Urothelium cell line (cell line): ENCODE data around the gene CHEK2.
A peak's percentile ranks its signal among the peaks of the same experiment; 100 is the strongest.
"Not testable (repeated sequence)": the region's sequence is repeated elsewhere in the genome, so short reads cannot be mapped to it uniquely, and the experiment has no call there.

ENCODE experiments used
- DNase-seq: peaks from one replicate; pipeline ENCODE4 v3.0.0; 2011; ENCODE audit warnings: low spot score, mixed read lengths
- FAIRE-seq: peaks from 2 replicates; lab custom pipeline; 2011; peaks lifted over from hg19 to GRCh38; lab: Jason Lieb, UNC

CHEK2 gene

GRCh38 chr22:28693041-28693760 is 48.4 kb downstream of the CHEK2 start:
- FAIRE-seq = not testable (repeated sequence)

GRCh38 chr22:28689796-28690195 is 51.8 kb downstream of the CHEK2 start:
- DNase-seq, FAIRE-seq: not testable (repeated sequence)

More at GRCh38 chr22:28693041-28693760, 48.4 kb downstream of the CHEK2 start:
- DNase-seq = not testable (repeated sequence)

DNA sequence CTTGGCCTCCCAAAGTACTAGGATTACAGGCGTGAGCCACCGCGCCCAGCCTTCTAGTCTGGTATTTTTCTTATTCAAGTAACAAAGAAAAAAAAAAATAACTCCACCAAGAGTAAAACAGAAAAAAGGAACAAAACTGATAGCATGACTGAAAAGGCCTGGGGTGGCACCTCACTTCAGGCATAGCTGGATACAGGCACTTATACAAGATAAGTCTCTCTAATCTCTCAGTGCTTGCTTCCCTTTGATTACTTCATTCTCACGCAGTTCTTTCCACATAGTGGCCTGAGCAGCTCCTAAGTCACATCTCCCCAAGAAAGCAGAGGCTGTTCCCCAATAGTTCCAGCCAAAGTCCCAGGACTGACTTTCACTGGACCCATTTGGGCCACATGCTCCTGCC is 58.7 kb downstream of the CHEK2 start:
- FAIRE-seq, DNase-seq: not testable (repeated sequence)

GRCh38 chr22:28680813-28681490 is 60.7 kb downstream of the CHEK2 start:
- not testable (repeated sequence) for FAIRE-seq, DNase-seq

DNA sequence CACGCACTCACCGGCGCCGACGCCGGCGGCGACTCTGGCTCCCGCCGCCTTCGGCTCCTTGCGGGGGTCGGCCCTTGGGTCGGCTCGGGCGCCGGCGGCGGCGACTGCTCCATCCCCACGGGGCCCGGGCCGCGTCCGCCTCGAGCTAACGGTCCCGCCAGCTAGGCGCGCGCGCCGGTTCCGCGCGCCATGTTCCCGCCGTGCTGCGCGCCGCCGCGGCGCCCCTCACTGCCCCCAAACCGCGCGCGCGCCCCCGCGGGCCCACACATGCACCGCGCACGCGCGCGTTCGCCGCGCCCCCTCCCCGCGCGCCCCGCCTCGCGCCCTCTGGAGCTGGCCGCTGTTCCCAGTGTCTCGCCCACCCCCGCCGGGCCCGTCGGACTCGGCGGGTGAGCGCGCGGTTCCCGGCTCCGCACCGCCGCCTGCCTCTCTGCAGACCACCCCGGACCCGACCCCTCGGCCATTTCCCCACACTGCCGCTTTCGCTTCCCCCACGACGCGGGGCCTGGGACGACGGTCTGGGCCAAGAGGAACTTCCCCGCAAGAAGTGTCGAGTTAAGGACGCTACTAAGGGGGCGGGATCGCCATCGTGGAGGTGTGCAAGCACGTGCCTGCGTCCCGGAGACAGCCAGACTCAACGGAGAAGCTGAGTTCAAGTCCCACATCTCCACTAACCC is 61.9 kb downstream of the CHEK2 start, which contains the start of gene TTC28:
TTC28 (minus strand) TSS at position 230 of the 677 bp plus-strand sequence; CDS start at position 113, 117 bp downstream.
- peak; percentile 11 for DNase-seq
- not testable (repeated sequence) for FAIRE-seq

- not testable (repeated sequence) for FAIRE-seq, DNase-seq
Measured at GRCh38 chr22:28678778-28679610, 62.6 kb downstream of the CHEK2 start.

DNA sequence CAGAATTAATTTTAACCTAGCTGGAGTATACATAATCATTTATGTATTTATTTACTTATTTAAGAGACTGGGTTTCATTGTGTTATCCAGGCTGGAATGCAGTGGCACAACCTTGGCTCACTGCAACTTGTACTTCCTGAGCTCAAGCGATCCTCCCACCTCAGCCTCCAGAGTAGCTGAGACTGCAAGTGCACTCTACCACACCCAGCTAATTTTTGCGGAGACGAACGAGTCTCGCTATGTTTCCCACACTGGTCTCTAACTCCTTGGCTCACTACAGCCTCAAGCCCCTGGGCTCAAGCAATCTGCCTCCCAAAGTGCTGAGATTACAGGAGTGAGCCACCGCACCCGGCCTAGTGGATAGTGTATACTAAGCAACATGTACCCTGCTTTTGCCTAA is 63.5 kb downstream of the CHEK2 start:
- FAIRE-seq, DNase-seq: not testable (repeated sequence)

DNA sequence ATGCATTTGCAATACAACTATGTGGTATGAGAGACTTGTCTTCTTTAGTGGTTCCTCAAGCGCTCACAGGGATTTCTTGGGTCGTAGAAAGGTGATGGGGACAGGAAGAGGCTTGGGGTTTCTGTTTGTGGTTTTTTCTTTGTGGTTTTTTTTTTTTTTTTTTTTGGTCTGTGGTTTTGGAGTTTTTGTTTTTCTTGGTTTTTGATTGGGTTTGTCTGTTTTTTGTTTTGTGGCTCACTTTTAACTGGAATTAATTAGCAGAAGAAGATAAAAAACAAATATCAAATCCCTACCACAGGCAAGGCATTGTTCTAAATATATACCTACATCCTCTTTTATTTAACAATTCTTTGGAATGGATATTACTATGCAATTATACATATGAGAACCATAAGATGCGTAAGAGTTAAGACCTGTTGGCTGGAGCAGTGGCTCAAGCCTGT is 67.5 kb downstream of the CHEK2 start:
- DNase-seq (peak; percentile 58), FAIRE-seq (no peak)

GRCh38 chr22:28670756-28671155 is 70.9 kb downstream of the CHEK2 start:
- no peak for FAIRE-seq
- no peak for DNase-seq

DNA sequence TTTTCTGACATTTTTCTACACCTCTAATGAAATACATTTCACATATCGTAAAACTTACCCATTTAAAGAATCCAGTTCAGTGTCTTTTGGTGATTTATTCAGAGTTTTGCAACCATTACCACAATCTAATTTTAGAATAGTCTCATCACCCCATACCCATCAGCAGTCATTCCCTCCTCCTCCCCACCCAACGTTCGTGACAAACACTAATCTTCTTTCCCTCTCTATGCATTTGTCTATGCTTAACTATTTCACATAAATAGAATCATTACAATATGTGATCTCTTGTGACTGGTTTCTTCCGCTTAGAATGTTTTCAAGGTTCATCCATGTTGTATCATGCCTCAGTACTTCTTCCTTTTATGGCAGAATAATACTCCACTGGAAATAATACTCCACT is 71.5 kb downstream of the CHEK2 start:
- DNase-seq (no peak), FAIRE-seq (no peak)

- no peak for DNase-seq
- FAIRE-seq = no peak
Measured at GRCh38 chr22:28669387-28669786, 72.2 kb downstream of the CHEK2 start.

- FAIRE-seq = not testable (repeated sequence)
Measured at GRCh38 chr22:28663569-28663942, 78.1 kb downstream of the CHEK2 start.

DNA sequence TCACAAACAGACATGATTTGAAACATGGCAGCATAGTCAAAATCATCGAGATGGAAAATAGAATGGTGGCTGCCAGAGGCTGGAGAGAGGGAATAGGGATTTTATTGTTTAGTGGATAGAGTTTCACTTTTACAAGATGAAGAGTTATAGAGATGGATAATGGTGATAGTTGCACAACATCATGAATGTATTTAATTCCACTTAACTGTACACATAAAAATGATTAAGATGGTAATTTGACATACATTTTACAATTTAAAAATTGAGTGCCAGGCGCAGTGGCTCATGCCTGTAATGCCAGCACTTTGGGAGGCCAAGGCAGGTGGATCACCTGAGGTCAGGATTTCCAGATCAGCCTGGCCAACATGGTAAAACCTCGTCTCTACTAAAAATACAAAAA is 83.2 kb downstream of the CHEK2 start:
- FAIRE-seq (no peak), DNase-seq (no peak)

More at GRCh38 chr22:28663569-28663942, 78.1 kb downstream of the CHEK2 start:
- not testable (repeated sequence) for DNase-seq

- no peak for FAIRE-seq
- DNase-seq = no peak
Measured at GRCh38 chr22:28656181-28656580, 85.4 kb downstream of the CHEK2 start.

- FAIRE-seq (no peak), DNase-seq (no peak)
Measured at GRCh38 chr22:28650463-28650862, 91.2 kb downstream of the CHEK2 start.

- no peak for DNase-seq
- no peak for FAIRE-seq
Measured at GRCh38 chr22:28648792-28649191, 92.8 kb downstream of the CHEK2 start.

DNA sequence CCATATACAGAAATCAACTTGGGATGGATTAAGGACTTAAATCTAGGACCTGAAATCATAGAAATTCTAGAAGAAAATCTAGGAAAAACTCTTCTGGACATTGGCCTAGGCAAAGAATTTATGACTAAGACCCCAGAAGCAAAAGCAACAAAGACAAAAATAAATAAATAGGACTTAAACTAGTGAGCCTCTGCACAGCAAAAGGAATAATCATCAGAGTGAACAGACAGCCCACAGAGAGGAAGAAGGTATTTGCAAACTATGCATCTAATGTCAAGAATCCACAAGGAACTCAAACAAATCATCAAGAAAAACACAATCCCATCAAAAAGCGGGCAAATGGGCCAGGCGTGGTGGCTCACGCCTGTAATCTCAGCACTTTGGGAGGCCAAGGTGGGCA is 94.4 kb downstream of the CHEK2 start:
- DNase-seq (no peak), FAIRE-seq (no peak)

GRCh38 chr22:28639321-28639720 is 102.3 kb downstream of the CHEK2 start:
- DNase-seq = no peak
- no peak for FAIRE-seq
